SKM-1 (cell line): ENCODE measurements around the gene MAP3K20.
"Not testable (repeated sequence)": the region's sequence is repeated elsewhere in the genome, so short reads cannot be mapped to it uniquely, and the experiment has no call there.

Source experiments
- DNase-seq: peaks from one replicate; lab custom pipeline; 2025; ENCODE audit not compliant: unreplicated experiment; lab: John Stamatoyannopoulos, UW

The MAP3K20 gene

GRCh38 chr2:173226899-173227698 lies 151.5 kb downstream of the MAP3K20 start:
- no peak for DNase-seq

GRCh38 chr2:173229086-173229485 lies 153.4 kb downstream of the MAP3K20 start:
- DNase-seq: no peak

DNA sequence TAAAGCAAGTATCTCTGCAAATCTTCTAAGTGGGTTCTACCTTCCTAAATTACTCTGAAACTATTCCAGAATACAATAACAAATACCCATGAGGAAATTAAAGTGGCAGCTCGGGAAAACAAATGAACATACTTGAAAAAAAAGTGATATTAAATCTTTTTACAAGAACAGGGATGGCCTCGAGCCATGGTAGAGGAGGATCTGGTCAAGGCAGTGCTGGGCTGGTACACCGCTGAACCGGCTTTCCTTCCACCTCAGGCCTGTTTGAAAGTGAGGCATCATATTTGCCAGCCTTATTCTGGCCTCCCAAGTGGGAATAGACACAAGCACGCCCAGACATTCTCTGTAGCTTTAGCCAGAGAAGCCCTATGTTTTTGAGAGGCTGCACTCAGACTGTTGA lies 154.5 kb downstream of the MAP3K20 start:
- DNase-seq: no peak

DNA sequence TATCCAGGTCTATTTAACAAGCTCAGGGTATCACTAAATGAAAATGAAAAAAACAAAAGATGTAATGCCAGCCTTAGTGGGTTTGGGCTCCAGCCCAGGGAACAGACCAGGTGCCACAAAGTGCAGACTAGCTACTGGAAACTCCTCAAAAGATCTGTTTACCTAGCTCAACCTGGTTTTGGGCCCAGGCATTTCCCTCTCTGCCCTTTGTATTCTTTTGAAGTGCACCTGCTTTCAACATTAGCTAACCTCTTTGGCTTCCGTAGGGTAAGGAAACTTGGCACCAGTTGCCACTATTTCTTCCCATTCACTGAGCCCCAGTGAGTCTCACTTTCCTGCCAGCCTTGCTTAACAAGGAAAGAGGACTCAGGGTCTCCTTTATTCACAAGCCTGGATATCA lies 155.4 kb downstream of the MAP3K20 start:
- no peak for DNase-seq

- DNase-seq: no peak
These were observed 155.8 kb downstream of the MAP3K20 start for GRCh38 chr2:173231465-173231864.

DNA sequence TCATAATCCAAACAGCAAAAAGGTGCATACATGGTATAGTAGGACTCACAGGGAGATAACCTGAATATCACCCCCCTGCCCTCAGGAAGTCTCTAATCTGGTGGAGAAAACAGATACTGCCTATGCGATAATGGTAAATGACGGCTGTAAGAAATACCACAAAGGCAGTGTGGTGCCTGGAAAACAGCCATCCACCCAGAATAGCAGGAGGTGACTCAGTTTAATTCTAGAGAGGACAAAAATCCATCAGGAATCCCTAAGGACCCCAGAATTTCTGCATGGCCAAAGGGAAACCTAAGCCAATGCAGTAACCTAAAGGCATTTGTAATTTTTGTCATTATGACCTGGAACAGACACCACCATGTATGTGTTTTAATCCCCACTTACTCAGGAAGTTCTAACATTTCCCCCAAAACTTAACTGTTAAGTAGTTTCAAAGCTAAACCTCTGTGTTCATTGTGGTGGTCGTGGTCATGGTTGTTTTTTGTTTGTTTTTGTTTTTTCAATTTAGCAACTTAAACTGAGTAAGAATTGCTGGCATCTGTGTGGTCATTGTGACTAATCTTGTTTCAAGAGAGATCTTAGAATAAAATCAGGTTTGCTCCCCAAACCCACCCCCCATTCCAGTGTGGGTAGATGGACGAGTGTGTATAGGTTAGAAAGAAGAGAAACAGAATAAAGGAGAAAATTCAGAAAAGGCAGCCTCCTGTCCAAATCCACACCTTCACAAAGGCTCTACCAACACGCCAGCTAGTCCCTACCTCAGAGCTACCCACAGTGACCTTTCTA lies 157.5 kb downstream of the MAP3K20 start:
- DNase-seq: no peak

- DNase-seq: no peak
These were observed 160.5 kb downstream of the MAP3K20 start for GRCh38 chr2:173235947-173236803.

DNA sequence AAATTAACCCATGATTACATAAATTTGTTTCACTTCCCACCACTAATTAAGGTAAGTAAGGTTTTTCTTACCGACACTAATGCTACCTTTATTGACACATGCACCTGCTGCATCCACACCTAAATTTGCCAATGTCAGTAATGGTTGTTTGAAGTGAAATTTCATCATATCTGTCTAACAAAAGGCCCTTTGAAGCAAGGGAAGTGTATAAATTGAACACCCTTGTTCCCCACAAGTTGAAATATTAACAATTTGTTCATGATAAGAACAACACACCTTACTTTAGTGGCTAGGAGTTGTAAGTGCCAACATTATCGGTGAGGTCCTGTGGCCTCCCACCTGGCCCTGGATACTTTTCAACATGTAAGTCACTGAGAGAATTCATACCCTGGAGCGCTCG lies 162.7 kb downstream of the MAP3K20 start:
- DNase-seq: no peak

DNA sequence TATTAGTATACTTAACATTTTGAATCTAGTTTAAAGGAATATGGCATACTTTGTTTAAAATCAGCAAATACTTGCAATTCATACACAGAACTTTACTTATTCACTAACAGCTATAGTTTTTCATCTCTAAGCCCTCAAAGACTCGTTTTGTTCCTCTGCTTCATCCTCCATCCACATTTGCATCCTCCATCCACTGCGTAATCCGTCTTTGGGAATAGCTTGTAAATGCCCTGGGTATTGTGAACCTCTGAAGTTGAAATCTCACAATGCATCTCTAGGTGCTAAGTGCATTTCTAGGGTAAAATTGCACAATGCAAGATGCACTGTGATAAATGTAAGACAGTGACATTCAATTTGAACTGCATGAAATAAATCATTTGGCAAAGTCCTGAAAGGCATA lies 163.2 kb downstream of the MAP3K20 start:
- no peak for DNase-seq

GRCh38 chr2:173239644-173240043 lies 164.0 kb downstream of the MAP3K20 start:
- DNase-seq: no peak

GRCh38 chr2:173240083-173240482 lies 164.4 kb downstream of the MAP3K20 start:
- no peak for DNase-seq

DNA sequence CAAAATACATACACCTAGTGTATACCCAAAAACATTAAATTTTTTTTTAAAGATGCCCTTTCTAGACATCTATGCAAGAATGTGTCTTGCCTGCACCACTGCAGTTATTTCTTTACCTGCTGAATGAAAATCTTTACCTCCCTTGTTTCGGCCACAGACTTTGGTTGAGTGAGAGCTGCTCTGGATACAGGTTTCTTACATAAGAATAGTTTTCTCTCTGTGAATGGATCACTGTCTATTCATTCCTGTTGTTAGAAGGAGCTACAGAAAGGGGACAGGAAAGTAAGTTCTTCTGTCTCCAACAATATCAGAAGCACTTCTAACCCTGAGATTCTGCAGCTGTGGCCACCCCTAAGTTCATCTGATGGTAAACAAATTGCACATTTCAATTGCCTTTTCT lies 166.0 kb downstream of the MAP3K20 start:
- no peak for DNase-seq

GRCh38 chr2:173247156-173247555 lies 171.5 kb downstream of the MAP3K20 start:
- no peak for DNase-seq

DNA sequence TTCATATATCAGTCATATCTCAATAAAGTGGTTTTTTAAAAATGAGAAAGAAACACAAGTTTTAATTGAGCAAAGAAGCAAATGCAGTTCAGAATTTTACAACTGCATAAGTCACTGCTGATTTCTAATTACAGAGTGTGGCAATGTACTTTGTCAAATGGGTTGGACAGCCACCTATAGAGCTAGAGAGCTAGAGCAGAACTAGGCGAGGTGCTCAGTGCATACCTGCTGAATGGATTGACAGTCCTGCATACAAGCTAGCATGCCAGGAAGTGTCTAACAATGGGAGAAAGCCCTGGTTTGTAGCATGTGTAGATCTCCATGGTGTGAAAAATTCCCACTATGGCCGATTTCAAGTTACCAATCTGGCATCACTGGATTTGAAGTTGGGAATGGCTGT lies 172.7 kb downstream of the MAP3K20 start:
- DNase-seq: no peak

GRCh38 chr2:173249661-173250641 lies 174.3 kb downstream of the MAP3K20 start:
- DNase-seq: no peak

GRCh38 chr2:173251225-173251624 lies 175.6 kb downstream of the MAP3K20 start:
- no peak for DNase-seq

DNA sequence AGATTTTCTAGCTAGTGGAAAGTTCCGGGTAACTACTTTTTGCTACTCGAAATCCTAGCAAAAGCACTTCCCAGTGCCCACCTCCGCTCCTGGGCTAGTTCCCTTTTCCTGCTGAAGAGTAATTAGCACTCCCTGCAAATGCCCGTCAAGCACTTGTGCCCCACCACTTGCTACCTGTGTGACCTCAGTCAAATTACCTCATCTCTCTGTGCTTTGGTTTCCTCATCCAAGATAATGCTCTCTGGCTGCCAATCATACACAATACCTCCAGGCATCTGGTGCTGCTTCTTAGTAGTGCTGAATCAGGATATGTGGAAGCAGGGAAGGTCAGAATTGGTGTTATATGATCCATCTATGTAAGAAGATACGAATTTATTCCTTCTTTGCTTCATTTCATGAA lies 176.9 kb downstream of the MAP3K20 start:
- no peak for DNase-seq

DNA sequence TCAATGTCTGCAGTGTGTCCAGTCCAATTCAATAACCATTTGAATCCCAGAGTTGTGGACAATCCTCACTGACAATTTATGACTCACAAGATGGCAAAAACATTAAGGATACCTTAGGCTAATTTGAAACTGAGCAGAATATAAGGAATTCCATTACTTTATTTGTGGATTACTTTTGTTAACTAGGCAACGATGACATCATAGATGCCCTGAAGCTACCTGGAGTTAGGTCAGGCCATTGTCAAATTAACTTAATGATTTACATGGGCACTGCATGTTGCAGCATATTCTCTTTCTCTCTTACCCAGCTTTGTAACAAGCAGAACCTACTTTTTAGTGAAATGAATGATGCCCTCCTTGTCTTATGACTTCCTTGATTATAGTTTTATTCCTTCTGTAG lies 179.0 kb downstream of the MAP3K20 start:
- no peak for DNase-seq

DNA sequence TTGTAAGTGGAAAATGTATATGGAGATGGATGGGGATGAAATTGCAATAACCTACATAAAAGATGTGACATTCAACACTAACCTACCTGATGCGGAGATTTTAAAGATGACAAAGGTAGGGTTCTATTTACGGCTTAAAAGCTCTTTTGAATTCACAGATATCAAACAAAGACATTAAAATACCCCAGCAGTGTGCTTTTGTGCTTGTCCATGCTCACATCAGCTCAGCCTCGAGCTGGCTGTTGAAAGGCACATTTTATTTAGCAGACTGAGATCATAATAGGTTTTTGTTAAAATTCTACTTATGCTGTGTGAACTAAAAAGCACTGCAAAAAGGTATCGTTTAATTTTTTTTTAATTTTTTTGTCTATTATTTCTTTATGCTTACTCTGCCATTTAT lies 183.1 kb downstream of the MAP3K20 start:
- DNase-seq: no peak

DNA sequence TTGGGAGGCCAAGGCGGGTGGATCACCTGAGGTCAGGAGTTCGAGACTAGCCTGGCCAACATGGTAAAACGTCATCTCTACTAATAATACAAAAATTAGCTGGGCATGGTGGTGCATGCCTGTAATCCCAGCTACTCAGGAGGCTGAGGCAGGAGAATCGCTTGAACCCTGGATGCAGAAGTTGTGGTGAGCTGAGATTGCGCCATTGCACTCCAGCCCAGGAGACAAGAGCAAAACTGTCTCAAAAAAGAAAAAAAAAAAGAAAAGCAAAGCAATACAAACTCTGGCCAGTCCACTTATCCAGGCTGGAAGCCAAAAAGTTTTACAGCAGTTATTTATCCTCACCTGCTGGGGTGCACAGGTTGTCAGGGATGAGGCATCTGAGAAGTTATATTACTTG lies 186.7 kb downstream of the MAP3K20 start:
- DNase-seq: not testable (repeated sequence)
